HPDE6-E6E7 (cell line): Measurements from ENCODE around the gene KCNMA1.

Experiments used
- DNase-seq: peaks from one replicate; pipeline ENCODE4 v3.0.0; 2011; ENCODE audit warnings: missing footprints; ENCODE audit errors: extremely low spot score

KCNMA1 gene

GRCh38 chr10:77301305-77301730 lies 336.3 kb downstream of the KCNMA1 start:
- no peak for DNase-seq

- DNase-seq = no peak
Measured at GRCh38 chr10:77300682-77301302, 336.8 kb downstream of the KCNMA1 start.

- no peak for DNase-seq
Measured at GRCh38 chr10:77299320-77299719, 338.3 kb downstream of the KCNMA1 start.

GRCh38 chr10:77297393-77297739 lies 340.2 kb downstream of the KCNMA1 start:
- DNase-seq = no peak

GRCh38 chr10:77296534-77297392 lies 340.8 kb downstream of the KCNMA1 start:
- DNase-seq = no peak

GRCh38 chr10:77293773-77294172 lies 343.8 kb downstream of the KCNMA1 start:
- no peak for DNase-seq

GRCh38 chr10:77293347-77293746 lies 344.3 kb downstream of the KCNMA1 start:
- no peak for DNase-seq

- DNase-seq = no peak
Measured at GRCh38 chr10:77291596-77292505, 345.8 kb downstream of the KCNMA1 start.

- peak; percentile 27 for DNase-seq
Measured at GRCh38 chr10:77290528-77291155, 347.0 kb downstream of the KCNMA1 start.

- DNase-seq = no peak
Measured at GRCh38 chr10:77289790-77290189, 347.8 kb downstream of the KCNMA1 start.

GRCh38 chr10:77289027-77289501 lies 348.5 kb downstream of the KCNMA1 start:
- no peak for DNase-seq

- DNase-seq = no peak
Measured at GRCh38 chr10:77287647-77288120, 349.9 kb downstream of the KCNMA1 start.

GRCh38 chr10:77286531-77287508 lies 350.8 kb downstream of the KCNMA1 start:
- no peak for DNase-seq

GRCh38 chr10:77285529-77286182 lies 352.0 kb downstream of the KCNMA1 start:
- no peak for DNase-seq

- no peak for DNase-seq
Measured at GRCh38 chr10:77284797-77285196, 352.8 kb downstream of the KCNMA1 start.

GRCh38 chr10:77283326-77283725 lies 354.3 kb downstream of the KCNMA1 start:
- DNase-seq = no peak

- no peak for DNase-seq
Measured at GRCh38 chr10:77282163-77282562, 355.4 kb downstream of the KCNMA1 start.

- DNase-seq = no peak
Measured at GRCh38 chr10:77281719-77282118, 355.9 kb downstream of the KCNMA1 start.

GRCh38 chr10:77279207-77279606 lies 358.4 kb downstream of the KCNMA1 start:
- DNase-seq = no peak
